Liver (tissue), 3 donors: ENCODE results near the gene SHISAL1.

Experiments used
- EGR1 ChIP-seq, 2 donors: IDR thresholded peaks; 2 replicates each; pipeline ENCODE4 v1.6.1; 2016 to 2018; ENCODE audit warnings: antibody characterized with exemption in 2 of 2, low read depth in 2 of 2
- FOXA1 ChIP-seq: IDR thresholded peaks from 2 replicates; pipeline ENCODE4 v1.6.1; 2016; ENCODE audit warnings: antibody characterized with exemption
- NR2F2 ChIP-seq: IDR thresholded peaks from 2 replicates; pipeline ENCODE4 v1.6.1; 2016; ENCODE audit warnings: antibody characterized with exemption
- TF ChIP-seq, protein P1 (sequence below): IDR thresholded peaks from 2 replicates; pipeline ENCODE4 v1.6.1; 2016; ENCODE audit warnings: antibody characterized with exemption
- TF ChIP-seq, protein P2 (sequence below): fragments of 150-350 bp; IDR thresholded peaks from 2 replicates; pipeline ENCODE4 v1.5.1; 2017; ENCODE audit warnings: improper control_type of control experiment, low read depth, low read length; ENCODE audit not compliant: missing input control
- TF ChIP-seq, protein P3 (sequence below): IDR thresholded peaks from 2 replicates; pipeline ENCODE4 v1.6.1; 2016; ENCODE audit warnings: antibody characterized with exemption, mild to moderate bottlenecking
- donor health status: healthy.
- donor health status: healthy.

DNA sequence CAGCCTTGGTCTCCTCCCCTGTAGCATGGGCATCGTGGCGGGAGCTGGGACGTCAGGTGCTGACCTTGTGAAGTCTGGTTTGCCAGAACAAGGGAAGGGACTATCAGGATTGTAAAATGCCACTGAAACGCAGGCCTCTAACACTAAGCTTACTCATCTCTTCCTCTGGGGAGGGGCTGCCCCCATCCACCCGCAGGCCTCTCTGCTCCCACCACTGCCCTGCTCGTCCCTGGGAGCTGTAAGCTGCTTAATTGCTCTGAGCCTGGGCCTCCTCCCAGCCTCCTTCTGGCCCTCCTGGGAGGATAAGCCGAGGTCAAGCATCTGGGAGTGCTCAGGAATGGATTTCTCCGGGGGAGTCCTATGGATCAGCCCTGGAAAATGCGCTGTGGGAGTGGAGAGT, 8.4 kb downstream of the SHISAL1 start:
- TF ChIP-seq, protein P1, sequence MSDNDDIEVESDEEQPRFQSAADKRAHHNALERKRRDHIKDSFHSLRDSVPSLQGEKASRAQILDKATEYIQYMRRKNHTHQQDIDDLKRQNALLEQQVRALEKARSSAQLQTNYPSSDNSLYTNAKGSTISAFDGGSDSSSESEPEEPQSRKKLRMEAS, result no peak
- TF ChIP-seq EGR1 (IDR thresholded peaks at IDR 0.05; ENCODE audit: low read depth in 2 of 2) (no peak), FOXA1 (no peak), NR2F2 (no peak)
- TF ChIP-seq, protein P2, sequence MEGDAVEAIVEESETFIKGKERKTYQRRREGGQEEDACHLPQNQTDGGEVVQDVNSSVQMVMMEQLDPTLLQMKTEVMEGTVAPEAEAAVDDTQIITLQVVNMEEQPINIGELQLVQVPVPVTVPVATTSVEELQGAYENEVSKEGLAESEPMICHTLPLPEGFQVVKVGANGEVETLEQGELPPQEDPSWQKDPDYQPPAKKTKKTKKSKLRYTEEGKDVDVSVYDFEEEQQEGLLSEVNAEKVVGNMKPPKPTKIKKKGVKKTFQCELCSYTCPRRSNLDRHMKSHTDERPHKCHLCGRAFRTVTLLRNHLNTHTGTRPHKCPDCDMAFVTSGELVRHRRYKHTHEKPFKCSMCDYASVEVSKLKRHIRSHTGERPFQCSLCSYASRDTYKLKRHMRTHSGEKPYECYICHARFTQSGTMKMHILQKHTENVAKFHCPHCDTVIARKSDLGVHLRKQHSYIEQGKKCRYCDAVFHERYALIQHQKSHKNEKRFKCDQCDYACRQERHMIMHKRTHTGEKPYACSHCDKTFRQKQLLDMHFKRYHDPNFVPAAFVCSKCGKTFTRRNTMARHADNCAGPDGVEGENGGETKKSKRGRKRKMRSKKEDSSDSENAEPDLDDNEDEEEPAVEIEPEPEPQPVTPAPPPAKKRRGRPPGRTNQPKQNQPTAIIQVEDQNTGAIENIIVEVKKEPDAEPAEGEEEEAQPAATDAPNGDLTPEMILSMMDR, result no peak
- TF ChIP-seq, protein P3, sequence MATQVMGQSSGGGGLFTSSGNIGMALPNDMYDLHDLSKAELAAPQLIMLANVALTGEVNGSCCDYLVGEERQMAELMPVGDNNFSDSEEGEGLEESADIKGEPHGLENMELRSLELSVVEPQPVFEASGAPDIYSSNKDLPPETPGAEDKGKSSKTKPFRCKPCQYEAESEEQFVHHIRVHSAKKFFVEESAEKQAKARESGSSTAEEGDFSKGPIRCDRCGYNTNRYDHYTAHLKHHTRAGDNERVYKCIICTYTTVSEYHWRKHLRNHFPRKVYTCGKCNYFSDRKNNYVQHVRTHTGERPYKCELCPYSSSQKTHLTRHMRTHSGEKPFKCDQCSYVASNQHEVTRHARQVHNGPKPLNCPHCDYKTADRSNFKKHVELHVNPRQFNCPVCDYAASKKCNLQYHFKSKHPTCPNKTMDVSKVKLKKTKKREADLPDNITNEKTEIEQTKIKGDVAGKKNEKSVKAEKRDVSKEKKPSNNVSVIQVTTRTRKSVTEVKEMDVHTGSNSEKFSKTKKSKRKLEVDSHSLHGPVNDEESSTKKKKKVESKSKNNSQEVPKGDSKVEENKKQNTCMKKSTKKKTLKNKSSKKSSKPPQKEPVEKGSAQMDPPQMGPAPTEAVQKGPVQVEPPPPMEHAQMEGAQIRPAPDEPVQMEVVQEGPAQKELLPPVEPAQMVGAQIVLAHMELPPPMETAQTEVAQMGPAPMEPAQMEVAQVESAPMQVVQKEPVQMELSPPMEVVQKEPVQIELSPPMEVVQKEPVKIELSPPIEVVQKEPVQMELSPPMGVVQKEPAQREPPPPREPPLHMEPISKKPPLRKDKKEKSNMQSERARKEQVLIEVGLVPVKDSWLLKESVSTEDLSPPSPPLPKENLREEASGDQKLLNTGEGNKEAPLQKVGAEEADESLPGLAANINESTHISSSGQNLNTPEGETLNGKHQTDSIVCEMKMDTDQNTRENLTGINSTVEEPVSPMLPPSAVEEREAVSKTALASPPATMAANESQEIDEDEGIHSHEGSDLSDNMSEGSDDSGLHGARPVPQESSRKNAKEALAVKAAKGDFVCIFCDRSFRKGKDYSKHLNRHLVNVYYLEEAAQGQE, result no peak
